ENCODE measurements around the gene SWT1.

DNA sequence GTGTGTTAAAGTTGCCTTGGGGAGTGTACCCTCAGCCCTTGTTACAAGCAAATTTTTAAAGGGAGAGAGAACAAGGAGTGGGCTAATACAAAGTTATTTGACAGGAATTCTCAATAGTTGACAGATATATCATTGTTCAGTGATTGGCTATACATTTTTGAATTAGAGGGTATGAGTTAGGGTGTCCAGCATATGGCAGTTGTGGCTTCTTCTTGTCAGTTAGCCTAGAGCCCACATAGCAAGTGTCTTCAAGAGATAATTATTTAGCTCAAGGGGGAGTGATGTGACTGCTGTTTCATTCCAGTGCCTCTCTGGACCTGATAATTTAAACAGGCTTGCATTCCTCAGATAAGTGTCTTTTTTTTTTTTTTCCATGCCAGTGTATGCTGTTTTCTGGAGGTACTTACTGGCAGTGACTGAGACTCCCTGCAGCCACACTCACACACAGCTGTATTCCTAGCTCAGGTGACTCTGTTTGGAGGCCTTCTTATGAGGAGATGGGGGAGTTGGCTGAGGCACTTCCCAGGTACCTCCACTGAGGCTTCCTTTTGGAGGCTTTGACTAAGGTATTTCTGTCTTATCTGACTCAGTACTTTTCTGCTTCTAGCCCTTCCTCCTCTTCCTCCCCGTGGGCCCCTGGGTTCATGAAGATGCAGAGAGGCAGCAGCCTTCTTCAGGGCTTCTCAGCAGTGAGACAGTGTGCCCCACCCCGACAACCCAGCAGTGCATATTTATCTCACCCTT, 127.7 kb downstream of the SWT1 start:
- TF ChIP-seq, protein P1, sequence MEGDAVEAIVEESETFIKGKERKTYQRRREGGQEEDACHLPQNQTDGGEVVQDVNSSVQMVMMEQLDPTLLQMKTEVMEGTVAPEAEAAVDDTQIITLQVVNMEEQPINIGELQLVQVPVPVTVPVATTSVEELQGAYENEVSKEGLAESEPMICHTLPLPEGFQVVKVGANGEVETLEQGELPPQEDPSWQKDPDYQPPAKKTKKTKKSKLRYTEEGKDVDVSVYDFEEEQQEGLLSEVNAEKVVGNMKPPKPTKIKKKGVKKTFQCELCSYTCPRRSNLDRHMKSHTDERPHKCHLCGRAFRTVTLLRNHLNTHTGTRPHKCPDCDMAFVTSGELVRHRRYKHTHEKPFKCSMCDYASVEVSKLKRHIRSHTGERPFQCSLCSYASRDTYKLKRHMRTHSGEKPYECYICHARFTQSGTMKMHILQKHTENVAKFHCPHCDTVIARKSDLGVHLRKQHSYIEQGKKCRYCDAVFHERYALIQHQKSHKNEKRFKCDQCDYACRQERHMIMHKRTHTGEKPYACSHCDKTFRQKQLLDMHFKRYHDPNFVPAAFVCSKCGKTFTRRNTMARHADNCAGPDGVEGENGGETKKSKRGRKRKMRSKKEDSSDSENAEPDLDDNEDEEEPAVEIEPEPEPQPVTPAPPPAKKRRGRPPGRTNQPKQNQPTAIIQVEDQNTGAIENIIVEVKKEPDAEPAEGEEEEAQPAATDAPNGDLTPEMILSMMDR (conservative IDR thresholded peaks at IDR 0.05): no peak
- TF ChIP-seq ZFX (IDR thresholded peaks at IDR 0.05): no peak
